Suprapubic skin (tissue), 4 donors: ENCODE results near the gene DAND5.

Experiments used
- CTCF ChIP-seq, 2 donors: fragments of 200-600 bp in 1 of 2; fragments of 450-650 bp in 1 of 2; sonication (generic) in 1 of 2; IDR thresholded peaks; one replicate each; pipeline ENCODE4 v1.5.1; 2016 to 2019; ENCODE audit warnings: antibody characterized with exemption in 2 of 2, mild to moderate bottlenecking in 1 of 2, moderate library complexity in 1 of 2
- EP300 ChIP-seq: sonication (generic); formaldehyde crosslinking; IDR thresholded peaks from one replicate; pipeline ENCODE4 v1.6.1; 2017; ENCODE audit warnings: antibody characterized with exemption
- POLR2A ChIP-seq, 2 donors: fragments of 450-650 bp; IDR thresholded peaks; one replicate each; pipeline ENCODE4 v1.6.1; 2017; ENCODE audit warnings: antibody characterized with exemption in 2 of 2, mild to moderate bottlenecking in 2 of 2, moderate library complexity in 2 of 2
- POLR2AphosphoS5 ChIP-seq, 3 donors: sonication (generic); formaldehyde crosslinking; IDR thresholded peaks; one replicate each; pipeline ENCODE4 v1.6.1; 2017; ENCODE audit warnings: antibody characterized with exemption in 3 of 3

GRCh38 chr19:12947702-12948611, 21.4 kb upstream of the DAND5 start:
- TF ChIP-seq CTCF (IDR thresholded peaks at IDR 0.05) = no peak
- no peak for TF ChIP-seq POLR2AphosphoS5 (IDR thresholded peaks at IDR 0.05)
- no peak for TF ChIP-seq POLR2A (IDR thresholded peaks at IDR 0.05)
- TF ChIP-seq EP300 = no peak
